A549 (cell line): ENCODE data around the gene LIN9. TPM values are rescaled to one million over a fixed set of nuclear protein-coding genes. Genes with fewer than 3 reads are reported as not detected.
A peak's percentile ranks its signal among the peaks of the same experiment; 100 is the strongest.

ENCODE experiments used
- ATAC-seq, 2 experiments: fragments of 200-7000 bp in 1 of 2; fragments of >200 bp in 1 of 2; cut with Nextera tagmentation in 1 of 2; cut with Tn5 transposase in 1 of 2; 3 replicates each; pipeline versions ENCODE4 v1.8.0 to v1.9.1; 2018 to 2020; ENCODE audit warnings: mild to moderate bottlenecking in 1 of 2, moderate library complexity in 1 of 2
- CTCF ChIA-PET: fragments of 300-600 bp; sonication (Branson Sonifier 250); formaldehyde crosslinking; extraction: SDS; loops from one replicate; lab custom pipeline; 2021; ENCODE audit warnings: antibody characterized with exemption, inconsistent platforms; lab: Yijun Ruan, JAX
- POLR2A ChIA-PET: fragments of 350-600 bp; formaldehyde crosslinking; extraction: SDS; loops from one replicate; lab custom pipeline; 2021; ENCODE audit warnings: antibody characterized with exemption, inconsistent platforms; lab: Yijun Ruan, JAX
- DNase-seq, 2 experiments: peaks; one replicate each; pipeline versions ENCODE4 v3.0.0 to v3.0.0-alpha.2; 2011 to 2016; ENCODE audit warnings: low read depth in 1 of 2, low spot score in 1 of 2
- FAIRE-seq: peaks from 2 replicates; lab custom pipeline; 2011; peaks lifted over from hg19 to GRCh38; lab: Jason Lieb, UNC
- H3K27ac ChIP-seq, 2 experiments: fragments of >200 bp; sonication (Bioruptor Twin); formaldehyde crosslinking; 3 replicates each; pipeline ENCODE4 v1.5.1; 2016 to 2017
- H3K4me1 ChIP-seq: fragments of >200 bp; sonication (Bioruptor Twin); formaldehyde crosslinking; 3 replicates; pipeline ENCODE4 v1.6.1; 2016
- H3K4me2 ChIP-seq: fragments of >200 bp; sonication (Bioruptor Twin); formaldehyde crosslinking; 3 replicates; pipeline ENCODE4 v1.6.1; 2016
- H3K4me3 ChIP-seq: fragments of >200 bp; sonication (Bioruptor Twin); formaldehyde crosslinking; 3 replicates; pipeline ENCODE4 v1.5.1; 2016
- H3K9me3 ChIP-seq: fragments of >200 bp; sonication (Bioruptor Twin); formaldehyde crosslinking; 3 replicates; pipeline ENCODE4 v1.6.1; 2016
- CBX2 ChIP-seq: fragments of 200-600 bp; sonication (generic); IDR thresholded peaks from 2 replicates; pipeline ENCODE4 v1.6.1; 2016; ENCODE audit warnings: low read depth, mild to moderate bottlenecking, borderline replicate concordance
- CBX8 ChIP-seq: fragments of 200-600 bp; sonication (generic); IDR thresholded peaks from 2 replicates; pipeline ENCODE4 v1.6.1; 2016
- CHD2 ChIP-seq: fragments of 150-350 bp; IDR thresholded peaks from 2 replicates; pipeline ENCODE4 v1.6.1; 2014; ENCODE audit warnings: low read length; ENCODE audit not compliant: partially characterized antibody
- CHD4 ChIP-seq: fragments of 200-600 bp; sonication (generic); IDR thresholded peaks from 2 replicates; pipeline ENCODE4 v1.6.1; 2016; ENCODE audit warnings: antibody characterized with exemption, mild to moderate bottlenecking, borderline replicate concordance
- EHF ChIP-seq: fragments of 250-450 bp; sonication (Bioruptor Pico); IDR thresholded peaks from 2 replicates; pipeline ENCODE4 v1.5.0; 2020; ENCODE audit warnings: mild to moderate bottlenecking
- EHMT2 ChIP-seq: fragments of 200-600 bp; sonication (generic); IDR thresholded peaks from 2 replicates; pipeline ENCODE4 v1.6.1; 2016; ENCODE audit warnings: antibody characterized with exemption, low read depth, mild to moderate bottlenecking, moderate library complexity
- ESRRA ChIP-seq: fragments of 150-350 bp; IDR thresholded peaks from 2 replicates; pipeline ENCODE4 v1.6.1; 2014; ENCODE audit warnings: mild to moderate bottlenecking, low read length, borderline replicate concordance
- FOSB ChIP-seq: fragments of 250-450 bp; sonication (Bioruptor Pico); IDR thresholded peaks from 2 replicates; pipeline ENCODE4 v1.5.0; 2020; ENCODE audit warnings: mild to moderate bottlenecking, moderate library complexity
- FOXS1 ChIP-seq: fragments of 250-450 bp; sonication (Bioruptor Pico); IDR thresholded peaks from 2 replicates; pipeline ENCODE4 v1.5.0; 2020; ENCODE audit warnings: mild to moderate bottlenecking, moderate library complexity
- HDAC2 ChIP-seq: fragments of 200-600 bp; sonication (generic); IDR thresholded peaks from 2 replicates; pipeline ENCODE4 v1.6.1; 2016
- HOXA7 ChIP-seq: fragments of 250-450 bp; sonication (Bioruptor Pico); IDR thresholded peaks from 2 replicates; pipeline ENCODE4 v1.5.0; 2020; ENCODE audit warnings: mild to moderate bottlenecking, moderate library complexity
- HOXB13 ChIP-seq: fragments of 250-450 bp; sonication (Bioruptor Pico); IDR thresholded peaks from 2 replicates; pipeline ENCODE4 v1.5.0; 2020; ENCODE audit warnings: low read depth, mild to moderate bottlenecking, moderate library complexity
- HOXB5 ChIP-seq: fragments of 250-450 bp; sonication (Bioruptor Pico); IDR thresholded peaks from 2 replicates; pipeline ENCODE4 v1.5.0; 2020; ENCODE audit warnings: mild to moderate bottlenecking, moderate library complexity
- KDM5A ChIP-seq: fragments of 200-600 bp; sonication (generic); IDR thresholded peaks from 2 replicates; pipeline ENCODE4 v1.6.1; 2016; ENCODE audit warnings: antibody characterized with exemption, mild to moderate bottlenecking
- MAZ ChIP-seq: fragments of 150-350 bp; IDR thresholded peaks from 2 replicates; pipeline ENCODE4 v1.6.1; 2014; ENCODE audit warnings: antibody characterized with exemption, low read depth, low read length, borderline replicate concordance
- MYC ChIP-seq: IDR thresholded peaks from 2 replicates; pipeline ENCODE4 v1.6.1; 2012; ENCODE audit warnings: mild to moderate bottlenecking, inconsistent platforms, low read length, improper control_type of control experiment, borderline replicate concordance
- NR3C1 ChIP-seq: fragments of >200 bp; sonication (Bioruptor Twin); formaldehyde crosslinking; IDR thresholded peaks from 3 replicates; pipeline ENCODE4 v1.6.1; 2017
- PHF8 ChIP-seq: fragments of 200-600 bp; sonication (generic); IDR thresholded peaks from 2 replicates; pipeline ENCODE4 v1.6.1; 2016; ENCODE audit warnings: low read depth, mild to moderate bottlenecking, antibody characterized with exemption, moderate library complexity, borderline replicate concordance
- POLR2A ChIP-seq: IDR thresholded peaks from 2 replicates; pipeline ENCODE4 v1.6.1; 2012; ENCODE audit warnings: mild to moderate bottlenecking, low read length
- POLR2AphosphoS2 ChIP-seq: conservative IDR thresholded peaks from 2 replicates; pipeline ENCODE4 v1.6.1; 2012; ENCODE audit warnings: low read length, improper control_type of control experiment, inconsistent platforms
- RCOR1 ChIP-seq: fragments of 150-350 bp; IDR thresholded peaks from 2 replicates; pipeline ENCODE4 v1.6.1; 2014; ENCODE audit warnings: antibody characterized with exemption, low read length, low read depth
- RFX5 ChIP-seq: fragments of 450-650 bp; IDR thresholded peaks from 2 replicates; pipeline ENCODE4 v1.7.1; 2014; ENCODE audit warnings: antibody characterized with exemption, mild to moderate bottlenecking, moderate library complexity
- RNF2 ChIP-seq: fragments of 200-600 bp; sonication (generic); IDR thresholded peaks from 2 replicates; pipeline ENCODE4 v1.6.1; 2016; ENCODE audit warnings: low read depth, mild to moderate bottlenecking, antibody characterized with exemption, moderate library complexity, borderline replicate concordance
- SMC3 ChIP-seq: fragments of >200 bp; sonication (Bioruptor Twin); formaldehyde crosslinking; IDR thresholded peaks from 3 replicates; pipeline ENCODE4 v1.6.1; 2018; ENCODE audit warnings: inconsistent platforms
- TFCP2L1 ChIP-seq: fragments of 250-450 bp; sonication (Bioruptor Pico); IDR thresholded peaks from 2 replicates; pipeline ENCODE4 v1.5.0; 2021; ENCODE audit warnings: mild to moderate bottlenecking
- TP53 ChIP-seq: fragments of 250-450 bp; sonication (Bioruptor Pico); IDR thresholded peaks from 2 replicates; pipeline ENCODE4 v1.5.0; 2021; ENCODE audit warnings: mild to moderate bottlenecking, moderate library complexity
- ZC3H11A ChIP-seq: fragments of 450-650 bp; IDR thresholded peaks from 2 replicates; pipeline ENCODE4 v1.6.1; 2014; ENCODE audit warnings: antibody characterized with exemption, mild to moderate bottlenecking
- ZFP36 ChIP-seq: fragments of 450-650 bp; IDR thresholded peaks from 2 replicates; pipeline ENCODE4 v1.6.1; 2014; ENCODE audit warnings: borderline replicate concordance; ENCODE audit not compliant: partially characterized antibody
- ZNF302 ChIP-seq: fragments of 250-450 bp; sonication (Bioruptor Pico); IDR thresholded peaks from 2 replicates; pipeline ENCODE4 v1.9.0; 2021; ENCODE audit warnings: inconsistent platforms, mild to moderate bottlenecking, moderate library complexity
- ZSCAN20 ChIP-seq: fragments of 250-450 bp; sonication (Bioruptor Pico); IDR thresholded peaks from 2 replicates; pipeline ENCODE4 v1.8.0; 2022; ENCODE audit warnings: mild to moderate bottlenecking, moderate library complexity
- WGBS: methylation state at CpG from one replicate; pipeline ENCODE4 v1.1.6; 2017; ENCODE audit errors: missing lambda C conversion rate; 5-methylcytosine and 5-hydroxymethylcytosine counted together
- polyA minus RNA-seq: library from RNA; depleted of rRNA, polyadenylated mRNA; stranded (reverse); fragments of >200 nt; gene quantifications from 2 replicates; pipeline ENCODE4 v1.2.3, GENCODE V29; 2011; rRNA and poly(A)+ RNA removed
- polyA plus RNA-seq, 4 experiments: library from polyadenylated mRNA; depleted of rRNA in 3 of 4; stranded (reverse); fragments of >200 nt; fragmentation: RNase III in 1 of 4; extraction: RNeasy Plus Mini Kit Qiagen cat#74134 plus additional on column Dnase treatment in 1 of 4; gene quantifications; 2 replicates in 3 of 4; 3 replicates in 1 of 4; pipeline ENCODE4 v1.2.3, GENCODE V29; 2011 to 2017
- TF ChIP-seq, protein P1 (sequence below): fragments of >200 bp; sonication (Bioruptor Twin); formaldehyde crosslinking; IDR thresholded peaks from 2 replicates; pipeline ENCODE4 v1.6.1; 2016
- TF ChIP-seq, protein P2 (sequence below): fragments of 250-450 bp; sonication (Bioruptor Pico); IDR thresholded peaks from 2 replicates; pipeline ENCODE4 v1.5.0; 2020; ENCODE audit warnings: low read depth, mild to moderate bottlenecking, moderate library complexity
- TF ChIP-seq, protein P3 (sequence below): fragments of 450-650 bp; IDR thresholded peaks from 2 replicates; pipeline ENCODE4 v1.6.1; 2014; ENCODE audit warnings: antibody characterized with exemption
- TF ChIP-seq, protein P4 (sequence below): fragments of 150-350 bp; IDR thresholded peaks from 2 replicates; pipeline ENCODE4 v1.6.1; 2014; ENCODE audit warnings: low read depth, mild to moderate bottlenecking, low read length
- TF ChIP-seq, protein P5 (sequence below): fragments of >200 bp; sonication (Bioruptor Twin); formaldehyde crosslinking; IDR thresholded peaks from 3 replicates; pipeline ENCODE4 v1.6.1; 2016
- TF ChIP-seq, protein P6 (sequence below): IDR thresholded peaks from 2 replicates; pipeline ENCODE4 v1.6.1; 2012

Gene LIN9, protein sequence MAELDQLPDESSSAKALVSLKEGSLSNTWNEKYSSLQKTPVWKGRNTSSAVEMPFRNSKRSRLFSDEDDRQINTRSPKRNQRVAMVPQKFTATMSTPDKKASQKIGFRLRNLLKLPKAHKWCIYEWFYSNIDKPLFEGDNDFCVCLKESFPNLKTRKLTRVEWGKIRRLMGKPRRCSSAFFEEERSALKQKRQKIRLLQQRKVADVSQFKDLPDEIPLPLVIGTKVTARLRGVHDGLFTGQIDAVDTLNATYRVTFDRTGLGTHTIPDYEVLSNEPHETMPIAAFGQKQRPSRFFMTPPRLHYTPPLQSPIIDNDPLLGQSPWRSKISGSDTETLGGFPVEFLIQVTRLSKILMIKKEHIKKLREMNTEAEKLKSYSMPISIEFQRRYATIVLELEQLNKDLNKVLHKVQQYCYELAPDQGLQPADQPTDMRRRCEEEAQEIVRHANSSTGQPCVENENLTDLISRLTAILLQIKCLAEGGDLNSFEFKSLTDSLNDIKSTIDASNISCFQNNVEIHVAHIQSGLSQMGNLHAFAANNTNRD
- 10.9 and 14.7 TPM in 2 replicates for polyA plus RNA-seq (2011; rRNA removed)
- polyA plus RNA-seq (2012; cell fraction: cytosol; rRNA removed) = 3.4 TPM in 2 replicates
- 1.9 and 3.1 TPM in 2 replicates for polyA plus RNA-seq (2012; cell fraction: nucleus; rRNA removed)
- 7.9 to 9.0 TPM (median 8.3 TPM) in 3 replicates for polyA plus RNA-seq (2017; fragmentation: RNase III; extraction: RNeasy Plus Mini Kit Qiagen cat#74134 plus additional on column Dnase treatment)
- polyA minus RNA-seq = 3.8 and 4.4 TPM in 2 replicates

DNA sequence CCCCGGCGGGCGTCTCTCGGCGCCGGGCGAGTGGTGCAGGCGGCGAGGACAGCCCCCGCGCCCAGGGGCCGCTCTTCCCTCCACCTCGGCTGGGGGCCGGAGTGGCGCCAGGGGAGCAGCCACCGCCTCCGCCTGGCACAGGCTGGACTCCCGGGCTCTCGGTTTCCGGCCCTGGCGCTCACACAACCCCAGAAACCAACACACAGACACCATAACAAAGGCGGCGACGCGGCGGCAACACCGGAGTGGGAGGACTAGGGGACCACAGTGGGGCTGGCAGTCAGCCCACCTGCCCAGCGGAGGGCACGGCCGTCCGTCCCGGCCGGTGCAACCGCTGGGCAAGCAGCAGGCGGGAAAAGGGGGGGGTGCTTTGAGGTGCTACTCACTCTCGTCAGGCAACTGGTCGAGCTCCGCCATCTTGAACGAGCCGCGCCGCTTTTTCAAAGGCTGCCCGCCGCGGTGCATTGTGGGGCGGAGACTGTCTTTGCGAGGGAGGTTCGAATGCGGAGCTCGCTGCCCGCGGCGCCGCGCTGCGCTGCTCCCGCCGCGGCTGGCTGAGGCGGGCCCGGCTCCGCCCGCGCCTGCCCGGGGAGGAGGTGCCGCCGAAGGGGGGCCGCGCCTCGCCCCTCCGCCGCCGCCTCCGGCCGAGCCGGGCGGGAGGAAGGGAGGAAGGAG is at the start of gene LIN9:
LIN9 (minus strand) TSS at position 442 of the 675 bp plus-strand sequence; CDS start at position 417, 25 bp downstream.
- Histone ChIP-seq H3K4me1 (peaks cover 20% of the 10 kb centered on the region), H3K27ac (peak within 1 kb of the TSS; percentile 96), H3K4me3 (peak within 1 kb of the TSS; percentile 97), H3K4me2 (peak within 1 kb of the TSS; percentile 79), H3K9me3 (no peaks in the 10 kb centered on the region)
- CTCF ChIA-PET = interaction anchor here (0.6 to 3.2 kb wide), 8 partner anchors 9 to 186 kb away, joined by 3 to 17 read pairs (median 3); no protein-coding TSS in a partner anchor
- FAIRE-seq (no peak), DNase-seq (peak; percentile 79 to 93), ATAC-seq (peak; percentile 82 to 88)
- WGBS = 4% methylated on average over 15 of the region's 77 CpGs
- POLR2A ChIA-PET = interaction anchor here (0.5 to 1.2 kb wide), 6 partner anchors 9 to 181 kb away, joined by 3 to 9 read pairs (median 5); partner anchors contain the start of gene PARP1
- TF ChIP-seq HDAC2 (no peak), POLR2AphosphoS2 (no peak), CBX2 (no peak), HOXB13 (CRISPR knock-in tag) (no peak), RCOR1 (no peak), TFCP2L1 (CRISPR knock-in tag) (no peak), ZFP36 (no peak), PHF8 (peak; percentile 74), ESRRA (no peak), POLR2A (peak; percentile 66), MAZ (no peak), ZSCAN20 (CRISPR knock-in tag) (no peak), TP53 (CRISPR knock-in tag) (no peak), HOXB5 (CRISPR knock-in tag) (no peak), FOXS1 (CRISPR knock-in tag) (no peak), KDM5A (peak; percentile 87), MYC (0 out of 2 replicates have a peak, but pooled peaks have one; percentile 37), CBX8 (no peak), CHD2 (no peak), ZNF302 (CRISPR knock-in tag) (no peak), CHD4 (no peak), FOSB (CRISPR knock-in tag) (no peak), ZC3H11A (no peak), NR3C1 (no peak), EHF (CRISPR knock-in tag) (no peak), EHMT2 (no peak), SMC3 (no peak), HOXA7 (CRISPR knock-in tag) (no peak), RNF2 (no peak), RFX5 (no peak)
- TF ChIP-seq, protein P1, sequence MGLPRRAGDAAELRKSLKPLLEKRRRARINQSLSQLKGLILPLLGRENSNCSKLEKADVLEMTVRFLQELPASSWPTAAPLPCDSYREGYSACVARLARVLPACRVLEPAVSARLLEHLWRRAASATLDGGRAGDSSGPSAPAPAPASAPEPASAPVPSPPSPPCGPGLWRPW = no peak
- TF ChIP-seq, protein P2, sequence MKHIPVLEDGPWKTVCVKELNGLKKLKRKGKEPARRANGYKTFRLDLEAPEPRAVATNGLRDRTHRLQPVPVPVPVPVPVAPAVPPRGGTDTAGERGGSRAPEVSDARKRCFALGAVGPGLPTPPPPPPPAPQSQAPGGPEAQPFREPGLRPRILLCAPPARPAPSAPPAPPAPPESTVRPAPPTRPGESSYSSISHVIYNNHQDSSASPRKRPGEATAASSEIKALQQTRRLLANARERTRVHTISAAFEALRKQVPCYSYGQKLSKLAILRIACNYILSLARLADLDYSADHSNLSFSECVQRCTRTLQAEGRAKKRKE (CRISPR knock-in tag) = no peak
- TF ChIP-seq, protein P3, sequence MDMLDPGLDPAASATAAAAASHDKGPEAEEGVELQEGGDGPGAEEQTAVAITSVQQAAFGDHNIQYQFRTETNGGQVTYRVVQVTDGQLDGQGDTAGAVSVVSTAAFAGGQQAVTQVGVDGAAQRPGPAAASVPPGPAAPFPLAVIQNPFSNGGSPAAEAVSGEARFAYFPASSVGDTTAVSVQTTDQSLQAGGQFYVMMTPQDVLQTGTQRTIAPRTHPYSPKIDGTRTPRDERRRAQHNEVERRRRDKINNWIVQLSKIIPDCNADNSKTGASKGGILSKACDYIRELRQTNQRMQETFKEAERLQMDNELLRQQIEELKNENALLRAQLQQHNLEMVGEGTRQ = no peak
- TF ChIP-seq, protein P4, sequence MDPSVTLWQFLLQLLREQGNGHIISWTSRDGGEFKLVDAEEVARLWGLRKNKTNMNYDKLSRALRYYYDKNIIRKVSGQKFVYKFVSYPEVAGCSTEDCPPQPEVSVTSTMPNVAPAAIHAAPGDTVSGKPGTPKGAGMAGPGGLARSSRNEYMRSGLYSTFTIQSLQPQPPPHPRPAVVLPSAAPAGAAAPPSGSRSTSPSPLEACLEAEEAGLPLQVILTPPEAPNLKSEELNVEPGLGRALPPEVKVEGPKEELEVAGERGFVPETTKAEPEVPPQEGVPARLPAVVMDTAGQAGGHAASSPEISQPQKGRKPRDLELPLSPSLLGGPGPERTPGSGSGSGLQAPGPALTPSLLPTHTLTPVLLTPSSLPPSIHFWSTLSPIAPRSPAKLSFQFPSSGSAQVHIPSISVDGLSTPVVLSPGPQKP = no peak
- TF ChIP-seq, protein P5, sequence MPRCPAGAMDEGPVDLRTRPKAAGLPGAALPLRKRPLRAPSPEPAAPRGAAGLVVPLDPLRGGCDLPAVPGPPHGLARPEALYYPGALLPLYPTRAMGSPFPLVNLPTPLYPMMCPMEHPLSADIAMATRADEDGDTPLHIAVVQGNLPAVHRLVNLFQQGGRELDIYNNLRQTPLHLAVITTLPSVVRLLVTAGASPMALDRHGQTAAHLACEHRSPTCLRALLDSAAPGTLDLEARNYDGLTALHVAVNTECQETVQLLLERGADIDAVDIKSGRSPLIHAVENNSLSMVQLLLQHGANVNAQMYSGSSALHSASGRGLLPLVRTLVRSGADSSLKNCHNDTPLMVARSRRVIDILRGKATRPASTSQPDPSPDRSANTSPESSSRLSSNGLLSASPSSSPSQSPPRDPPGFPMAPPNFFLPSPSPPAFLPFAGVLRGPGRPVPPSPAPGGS = peak; percentile 67; the same call in 2 of the 3 replicates
- TF ChIP-seq, protein P6, sequence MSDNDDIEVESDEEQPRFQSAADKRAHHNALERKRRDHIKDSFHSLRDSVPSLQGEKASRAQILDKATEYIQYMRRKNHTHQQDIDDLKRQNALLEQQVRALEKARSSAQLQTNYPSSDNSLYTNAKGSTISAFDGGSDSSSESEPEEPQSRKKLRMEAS = peak; percentile 64; the same call in 1 of the 2 replicates
